ENCODE data around the gene COLEC12.

Gene COLEC12

GRCh38 chr18:369224-370015 lies 131.1 kb downstream of the COLEC12 start:
- no peak for DNase-seq
- intact Hi-C loops (cut with DNase I), result loop anchor here (10.0 kb wide), 2 partner anchors 65 to 105 kb away; no protein-coding TSS in a partner anchor

- intact Hi-C loops (cut with DNase I), result no loop called here
- no peak for DNase-seq
These were observed 133.9 kb downstream of the COLEC12 start for GRCh38 chr18:366466-367061.

GRCh38 chr18:365651-366050 lies 134.8 kb downstream of the COLEC12 start:
- peak in 2 of 10 donors; percentile 67 to 69 for DNase-seq
- intact Hi-C loops (cut with DNase I), result no loop called here

- DNase-seq, result no peak
These were observed 136.2 kb downstream of the COLEC12 start for GRCh38 chr18:364256-364826.

GRCh38 chr18:363301-364085 lies 137.0 kb downstream of the COLEC12 start:
- intact Hi-C loops (cut with DNase I), result no loop called here
- DNase-seq, result no peak

More at GRCh38 chr18:364256-364826, 136.2 kb downstream of the COLEC12 start:
- intact Hi-C loops (cut with DNase I), result no loop called here

GRCh38 chr18:362311-363290 lies 137.9 kb downstream of the COLEC12 start:
- intact Hi-C loops (cut with DNase I), result no loop called here

GRCh38 chr18:361941-362310 lies 138.6 kb downstream of the COLEC12 start:
- intact Hi-C loops (cut with DNase I), result no loop called here
- no peak for DNase-seq

More at GRCh38 chr18:362311-363290, 137.9 kb downstream of the COLEC12 start:
- no peak for DNase-seq

- intact Hi-C loops (cut with DNase I), result no loop called here
These were observed 139.3 kb downstream of the COLEC12 start for GRCh38 chr18:361100-361732.

GRCh38 chr18:360676-361075 lies 139.8 kb downstream of the COLEC12 start:
- intact Hi-C loops (cut with DNase I), result no loop called here

More at GRCh38 chr18:361100-361732, 139.3 kb downstream of the COLEC12 start:
- DNase-seq, result no peak

GRCh38 chr18:356778-357177 lies 143.7 kb downstream of the COLEC12 start:
- intact Hi-C loops (cut with DNase I), result no loop called here
- DNase-seq, result no peak

More at GRCh38 chr18:360676-361075, 139.8 kb downstream of the COLEC12 start:
- no peak for DNase-seq

- DNase-seq, result no peak
- intact Hi-C loops (cut with DNase I), result no loop called here
These were observed 144.8 kb downstream of the COLEC12 start for GRCh38 chr18:355678-356077.

- no peak for DNase-seq
- intact Hi-C loops (cut with DNase I), result no loop called here
These were observed 146.0 kb downstream of the COLEC12 start for GRCh38 chr18:354471-354870.

GRCh38 chr18:354003-354402 lies 146.5 kb downstream of the COLEC12 start:
- no peak for DNase-seq
- intact Hi-C loops (cut with DNase I), result no loop called here

- intact Hi-C loops (cut with DNase I), result no loop called here
- DNase-seq, result no peak
These were observed 148.1 kb downstream of the COLEC12 start for GRCh38 chr18:352438-352837.

- intact Hi-C loops (cut with DNase I), result no loop called here
- DNase-seq, result no peak
These were observed 149.4 kb downstream of the COLEC12 start for GRCh38 chr18:350953-351572.

GRCh38 chr18:346600-346999 lies 153.9 kb downstream of the COLEC12 start:
- intact Hi-C loops (cut with DNase I), result no loop called here
- no peak for DNase-seq

- DNase-seq, result no peak
- intact Hi-C loops (cut with DNase I), result no loop called here
These were observed 159.4 kb downstream of the COLEC12 start for GRCh38 chr18:341102-341501.

- intact Hi-C loops (cut with DNase I), result no loop called here
These were observed 160.5 kb downstream of the COLEC12 start for GRCh38 chr18:340044-340443.

GRCh38 chr18:339200-339599 lies 161.3 kb downstream of the COLEC12 start:
- intact Hi-C loops (cut with DNase I), result no loop called here
- DNase-seq, result no peak

More at GRCh38 chr18:340044-340443, 160.5 kb downstream of the COLEC12 start:
- no peak for DNase-seq
